GM13977 (cell line): ENCODE data around the gene PGAM2.

ENCODE experiments used
- DNase-seq: peaks from one replicate; pipeline ENCODE4 v3.0.0; 2012; ENCODE audit warnings: low spot score
- CTCF ChIP-seq: IDR thresholded peaks from 2 replicates; pipeline ENCODE4 v1.5.1; 2012; ENCODE audit warnings: mild to moderate bottlenecking, control low read depth; ENCODE audit not compliant: insufficient read depth; ENCODE audit errors: extremely low read depth, missing control alignments
- in situ Hi-C: fragments of 300-500 bp; cut with MboI; formaldehyde crosslinking; loops from one replicate; pipeline ENCODE4 v1.12.0; 2022; ENCODE audit warnings: low sequenced_read_pairs, low pct_unique_long_range_greater_than_20kb, mixed read lengths, inconsistent platforms; ENCODE audit not compliant: unreplicated experiment

The PGAM2 gene

GRCh38 chr7:44077681-44078091, 12.3 kb upstream of the PGAM2 start:
- DNase-seq = no peak
- in situ Hi-C loops = loop anchor here (10.0 kb wide), 1 partner anchor 117 kb away; no protein-coding TSS in a partner anchor
- TF ChIP-seq CTCF = no peak

GRCh38 chr7:44077061-44077460, 11.7 kb upstream of the PGAM2 start:
- TF ChIP-seq CTCF = no peak
- DNase-seq = no peak
- in situ Hi-C loops = loop anchor here (10.0 kb wide), 1 partner anchor 118 kb away; no protein-coding TSS in a partner anchor

GRCh38 chr7:44076101-44076895, 10.9 kb upstream of the PGAM2 start:
- in situ Hi-C loops = loop anchor here (10.0 kb wide), 1 partner anchor 119 kb away; no protein-coding TSS in a partner anchor
- no peak for DNase-seq
- TF ChIP-seq CTCF = no peak

- no peak for DNase-seq
- in situ Hi-C loops = loop anchor here (10.0 kb wide), 1 partner anchor 119 kb away; no protein-coding TSS in a partner anchor
- no peak for TF ChIP-seq CTCF
Measured at GRCh38 chr7:44075296-44076075, 10.1 kb upstream of the PGAM2 start.

GRCh38 chr7:44074349-44074695, 9.0 kb upstream of the PGAM2 start:
- TF ChIP-seq CTCF = no peak
- DNase-seq = no peak
- in situ Hi-C loops = loop anchor here (10.0 kb wide), 1 partner anchor 120 kb away; no protein-coding TSS in a partner anchor

GRCh38 chr7:44073664-44074348, 8.4 kb upstream of the PGAM2 start:
- peak; percentile 67 for DNase-seq
- no peak for TF ChIP-seq CTCF
- in situ Hi-C loops = loop anchor here (10.0 kb wide), 1 partner anchor 121 kb away; no protein-coding TSS in a partner anchor
